ENCODE data around the gene GAB2. TPM values are rescaled to one million over a fixed set of nuclear protein-coding genes. Genes with fewer than 3 reads are reported as not detected.

GAB2 gene
- total and polyA plus RNA-seq, 2 of the 4 experiments (the other 2 are of a cell fraction) = 3.3 to 5.9 TPM

DNA sequence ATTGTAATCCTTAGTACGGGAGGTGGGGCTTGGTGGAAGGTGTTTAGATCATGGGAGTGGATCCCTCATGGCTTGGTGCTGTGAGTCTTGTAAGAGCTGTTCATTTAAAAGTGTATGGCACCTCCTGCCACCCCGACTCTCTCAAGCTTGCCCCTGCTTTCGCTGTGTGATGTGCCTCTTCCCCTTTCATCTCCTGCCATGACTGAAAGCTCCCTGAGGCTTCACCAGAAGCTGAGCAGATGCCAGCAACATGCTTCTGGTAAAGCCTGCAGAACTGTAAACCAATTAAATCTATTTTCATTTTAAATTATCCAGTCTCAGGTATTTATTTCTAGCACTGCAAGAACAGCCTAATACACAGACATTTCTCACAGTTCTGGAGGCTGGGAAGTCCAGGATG is 40.8 kb downstream of the GAB2 start:
- dilution Hi-C loops (cut with HindIII; ENCODE audit: low sequenced_read_pairs, unreplicated experiment) (no loop called here), in situ Hi-C loops (cut with MboI; ENCODE audit: low sequenced_read_pairs) (no loop called here), intact Hi-C loops (cut with micrococcal nuclease) (no loop called here)
- CTCF ChIA-PET = no interaction called here
- Histone ChIP-seq H3K4me3 (ENCODE audit: insufficient read depth, low read depth, low read length) (no peak overlapping the region), H4K5ac (ENCODE audit: low read depth, low read length) (no peak overlapping the region), H3K27ac (ENCODE audit: insufficient read depth, low read length) (no peak overlapping the region), H3K9ac (ENCODE audit: low read depth, low read length) (no peak overlapping the region), H4K91ac (ENCODE audit: insufficient read depth, low read depth, low read length) (no peak overlapping the region), H3K56ac (ENCODE audit: extremely low read depth, insufficient read depth, low read length) (no peak overlapping the region), H3K9me3 (ENCODE audit: control insufficient read depth, insufficient read depth, low read length) (peaks cover 8% of the 10 kb centered on the region; the same call in 1 of the 2 replicates), H2BK20ac (ENCODE audit: low read depth, low read length) (no peak overlapping the region), H3K79me1 (ENCODE audit: low read depth in 1 of 2, low read length in 2 of 2) (peaks cover 18 to 22% of the 10 kb centered on the region in 2 experiments), H2AK5ac (ENCODE audit: low read depth, low read length) (no peak overlapping the region), H2AK9ac (replicated peaks; ENCODE audit: low read depth, low read length, poor library complexity) (no peak overlapping the region), H4K20me1 (ENCODE audit: insufficient read depth, low read length) (0 out of 2 replicates have a peak, but pooled peaks cover 4% of the 10 kb centered on the region), H4K8ac (ENCODE audit: low read depth in 2 of 2, low read length in 2 of 2) (no peak overlapping the region), H3K27me3 (ENCODE audit: control insufficient read depth, insufficient read depth, low read length) (no peaks in the 10 kb centered on the region), H3K23ac (ENCODE audit: low read depth, low read length) (no peak overlapping the region), H2BK120ac (ENCODE audit: low read depth, low read length) (no peak overlapping the region), H2BK15ac (ENCODE audit: low read depth, low read length) (no peak overlapping the region), H3K4ac (ENCODE audit: low read depth, low read length) (no peak overlapping the region), H3K18ac (ENCODE audit: low read depth, low read length) (no peak overlapping the region), H3K4me2 (ENCODE audit: low read depth, low read length) (no peak overlapping the region), H3K9me1 (ENCODE audit: insufficient read depth, low read length) (no peaks in the 10 kb centered on the region), H3K36me3 (ENCODE audit: control insufficient read depth, insufficient read depth, low read length) (0 out of 2 replicates have a peak, but pooled peaks cover 1% of the 10 kb centered on the region), H3K4me1 (ENCODE audit: control insufficient read depth, insufficient read depth, low read length) (peaks cover 6% of the 10 kb centered on the region), H3K14ac (replicated peaks; ENCODE audit: low read depth, low read length) (no peak overlapping the region), H2AFZ (replicated peaks; ENCODE audit: low read length, poor library complexity) (no peak overlapping the region), H2BK5ac (ENCODE audit: low read depth, low read length, poor library complexity, severe bottlenecking) (no peak overlapping the region)
- TF ChIP-seq, protein P1, sequence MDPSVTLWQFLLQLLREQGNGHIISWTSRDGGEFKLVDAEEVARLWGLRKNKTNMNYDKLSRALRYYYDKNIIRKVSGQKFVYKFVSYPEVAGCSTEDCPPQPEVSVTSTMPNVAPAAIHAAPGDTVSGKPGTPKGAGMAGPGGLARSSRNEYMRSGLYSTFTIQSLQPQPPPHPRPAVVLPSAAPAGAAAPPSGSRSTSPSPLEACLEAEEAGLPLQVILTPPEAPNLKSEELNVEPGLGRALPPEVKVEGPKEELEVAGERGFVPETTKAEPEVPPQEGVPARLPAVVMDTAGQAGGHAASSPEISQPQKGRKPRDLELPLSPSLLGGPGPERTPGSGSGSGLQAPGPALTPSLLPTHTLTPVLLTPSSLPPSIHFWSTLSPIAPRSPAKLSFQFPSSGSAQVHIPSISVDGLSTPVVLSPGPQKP (IDR thresholded peaks at IDR 0.05; ENCODE audit: borderline replicate concordance, low read depth, low read length) = no peak
- no peak for TF ChIP-seq CEBPB (IDR thresholded peaks at IDR 0.05; ENCODE audit: low read depth, low read length)
- no peak for TF ChIP-seq CHD1 (IDR thresholded peaks at IDR 0.05; ENCODE audit: low read depth, low read length)
- TF ChIP-seq RFX5 (IDR thresholded peaks at IDR 0.05; ENCODE audit: low read depth, low read length) = no peak
- no peak for TF ChIP-seq MXI1 (IDR thresholded peaks at IDR 0.05; ENCODE audit: borderline replicate concordance, low read depth, low read length)
- no peak for TF ChIP-seq RCOR1 (IDR thresholded peaks at IDR 0.05; ENCODE audit: insufficient replicate concordance, low read length)
- no peak for TF ChIP-seq NFE2L2 (IDR thresholded peaks at IDR 0.05; ENCODE audit: low read depth, low read length)
- TF ChIP-seq, protein P2, sequence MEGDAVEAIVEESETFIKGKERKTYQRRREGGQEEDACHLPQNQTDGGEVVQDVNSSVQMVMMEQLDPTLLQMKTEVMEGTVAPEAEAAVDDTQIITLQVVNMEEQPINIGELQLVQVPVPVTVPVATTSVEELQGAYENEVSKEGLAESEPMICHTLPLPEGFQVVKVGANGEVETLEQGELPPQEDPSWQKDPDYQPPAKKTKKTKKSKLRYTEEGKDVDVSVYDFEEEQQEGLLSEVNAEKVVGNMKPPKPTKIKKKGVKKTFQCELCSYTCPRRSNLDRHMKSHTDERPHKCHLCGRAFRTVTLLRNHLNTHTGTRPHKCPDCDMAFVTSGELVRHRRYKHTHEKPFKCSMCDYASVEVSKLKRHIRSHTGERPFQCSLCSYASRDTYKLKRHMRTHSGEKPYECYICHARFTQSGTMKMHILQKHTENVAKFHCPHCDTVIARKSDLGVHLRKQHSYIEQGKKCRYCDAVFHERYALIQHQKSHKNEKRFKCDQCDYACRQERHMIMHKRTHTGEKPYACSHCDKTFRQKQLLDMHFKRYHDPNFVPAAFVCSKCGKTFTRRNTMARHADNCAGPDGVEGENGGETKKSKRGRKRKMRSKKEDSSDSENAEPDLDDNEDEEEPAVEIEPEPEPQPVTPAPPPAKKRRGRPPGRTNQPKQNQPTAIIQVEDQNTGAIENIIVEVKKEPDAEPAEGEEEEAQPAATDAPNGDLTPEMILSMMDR (conservative IDR thresholded peaks at IDR 0.05; ENCODE audit: low read depth, low read length) = no peak
- TF ChIP-seq, protein P3, sequence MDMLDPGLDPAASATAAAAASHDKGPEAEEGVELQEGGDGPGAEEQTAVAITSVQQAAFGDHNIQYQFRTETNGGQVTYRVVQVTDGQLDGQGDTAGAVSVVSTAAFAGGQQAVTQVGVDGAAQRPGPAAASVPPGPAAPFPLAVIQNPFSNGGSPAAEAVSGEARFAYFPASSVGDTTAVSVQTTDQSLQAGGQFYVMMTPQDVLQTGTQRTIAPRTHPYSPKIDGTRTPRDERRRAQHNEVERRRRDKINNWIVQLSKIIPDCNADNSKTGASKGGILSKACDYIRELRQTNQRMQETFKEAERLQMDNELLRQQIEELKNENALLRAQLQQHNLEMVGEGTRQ (IDR thresholded peaks at IDR 0.05; ENCODE audit: low read depth, low read length) = no peak
- no peak for TF ChIP-seq MAZ (IDR thresholded peaks at IDR 0.05; ENCODE audit: borderline replicate concordance, low read depth, low read length)
- no peak for TF ChIP-seq FOS (IDR thresholded peaks at IDR 0.05; ENCODE audit: low read depth, low read length)
- TF ChIP-seq BHLHE40 (IDR thresholded peaks at IDR 0.05; ENCODE audit: low read depth, low read length) = no peak
- no peak for TF ChIP-seq RAD21 (IDR thresholded peaks at IDR 0.05; ENCODE audit: low read length)
- TF ChIP-seq SMC3 (IDR thresholded peaks at IDR 0.05; ENCODE audit: low read depth, low read length) = no peak
- TF ChIP-seq POLR2A (IDR thresholded peaks at IDR 0.05; ENCODE audit: low read depth, low read length) = no peak
- TF ChIP-seq MAFK (IDR thresholded peaks at IDR 0.05; ENCODE audit: low read depth, low read length) = no peak
- DNase-seq = no peak
- whole genome bisulfite sequencing, 2 experiments (ENCODE audit: extremely low coverage in 2 of 2, insufficient read length in 1 of 2) = no CpG with 5 or more reads among the region's 3 CpGs
- BruUV-seq (replicated peaks) = no TSS peak
- POLR2A ChIA-PET (ENCODE audit: unreplicated experiment) = no interaction called here
- no peak for ATAC-seq (ENCODE audit: low read depth)

Measured in IMR-90 (cell line).